Measurements from ENCODE around the gene PRPF38B.

Gene PRPF38B

GRCh38 chr1:108750476-108751181 is 58.5 kb downstream of the PRPF38B start:
- Histone ChIP-seq H3K9me3 (ENCODE audit: control insufficient read depth, insufficient read depth, low read length) (no peaks in the 10 kb centered on the region), H3K4me1 (ENCODE audit: insufficient read depth, low read length) (no peaks in the 10 kb centered on the region), H3K36me3 (ENCODE audit: insufficient read depth, low read length) (no peaks in the 10 kb centered on the region; the same call in 1 of the 2 replicates), H3K9ac (ENCODE audit: low read depth, low read length) (no peak overlapping the region)
